ENCODE results near the gene OGFR. TPM values are rescaled to one million over a fixed set of nuclear protein-coding genes. Genes with fewer than 3 reads are reported as not detected.

Gene OGFR
- total RNA-seq, 1 donor from 2014 or later = 17.8 TPM

GRCh38 chr20:62860391-62860923, 55.8 kb downstream of the OGFR start:
- DNase-seq (no peak), ATAC-seq (ENCODE audit: poor library complexity) (no peak)
- intact Hi-C loops (cut with DNase I) = no loop called here

DNA sequence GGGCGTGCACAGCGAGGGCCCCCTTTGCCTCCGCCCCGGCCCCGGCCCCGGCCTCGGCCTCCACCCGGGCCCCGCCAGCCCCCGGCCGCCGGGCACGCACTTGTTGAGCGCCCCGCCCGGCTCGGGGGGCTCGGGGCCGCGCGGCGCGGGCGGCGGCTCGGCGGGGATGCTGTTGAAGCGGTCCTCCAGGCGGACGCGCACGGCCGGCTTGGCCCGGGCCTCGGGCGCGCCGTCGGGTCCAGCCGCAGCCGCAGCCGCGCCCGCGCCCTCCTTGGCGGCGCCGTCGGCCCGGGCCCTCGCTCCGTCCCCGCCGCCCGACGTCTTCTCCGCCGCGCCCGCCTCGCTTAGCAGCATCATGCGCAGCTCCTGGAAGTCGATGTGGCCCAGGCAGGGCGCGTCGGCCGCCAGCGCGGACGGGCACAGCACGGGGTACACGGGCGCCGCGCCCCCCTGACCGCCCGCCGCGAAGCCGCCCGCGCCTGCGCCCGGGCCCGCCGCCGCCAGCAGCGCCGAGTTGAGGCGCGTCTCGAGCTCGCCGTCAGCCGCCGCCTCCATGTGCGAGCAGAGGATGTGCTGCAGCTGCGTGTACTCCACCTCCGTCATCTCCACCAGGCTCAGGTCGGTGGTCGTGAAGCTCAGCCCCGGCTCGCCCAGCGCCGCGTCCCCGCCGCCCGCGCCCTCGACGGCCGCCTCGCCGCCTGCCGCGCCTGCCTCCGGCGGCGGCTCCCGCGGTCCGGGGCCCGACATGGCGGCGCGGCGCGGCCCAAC, 56.5 kb downstream of the OGFR start:
- intact Hi-C loops (cut with DNase I) = no loop called here
- no peak for DNase-seq
- ATAC-seq (ENCODE audit: poor library complexity) = no peak

- ATAC-seq (ENCODE audit: poor library complexity) (peak; percentile 99), DNase-seq (peak; percentile 93)
- intact Hi-C loops (cut with DNase I) = no loop called here
Observed at GRCh38 chr20:62861726-62862336, 57.2 kb downstream of the OGFR start, which contains the start of gene TCFL5. Gene TCFL5 (minus strand): TSS chr20:62861822. CDS start chr20:62861670, 152 bp downstream.

Other genes starting within 250 kb of the OGFR start
- 12.1 TPM for gene SLCO4A1, start 162.3 kb upstream of the OGFR start, total RNA-seq
- gene NTSR1, start 96.0 kb upstream of the OGFR start, total RNA-seq = not detected
- gene MRGBP, start 8.4 kb upstream of the OGFR start, total RNA-seq = 10.2 TPM
- 2.7 TPM for gene COL9A3, start 12.2 kb downstream of the OGFR start, total RNA-seq
- gene TCFL5, start 57.0 kb downstream of the OGFR start, total RNA-seq = 6.1 TPM
- 32.3 TPM for gene DIDO1, start 121.7 kb downstream of the OGFR start, total RNA-seq
- gene GID8, start 133.3 kb downstream of the OGFR start, total RNA-seq = 15.5 TPM
- gene SLC17A9, start 147.9 kb downstream of the OGFR start, total RNA-seq = 0.73 TPM
- not detected for gene BHLHE23, start 202.1 kb downstream of the OGFR start, total RNA-seq

Measured in Right ventricle myocardium superior (tissue), 1 donor.